CD14-positive monocyte (primary cell): ENCODE results near the gene PAK5. TPM values are rescaled to one million over a fixed set of nuclear protein-coding genes. Genes with fewer than 3 reads are reported as not detected.
A peak's percentile ranks its signal among the peaks of the same experiment; 100 is the strongest.

Experiments used
- DNase-seq, 3 donors: peaks; one replicate each; pipeline ENCODE4 v3.0.0-alpha.2; 2011 to 2022
- H2AFZ ChIP-seq: 2 replicates; pipeline ENCODE4 v1.6.0; 2012; ENCODE audit warnings: mild to moderate bottlenecking, low read depth, low read length, inconsistent platforms; ENCODE audit not compliant: insufficient read depth, poor library complexity, severe bottlenecking
- H3K27ac ChIP-seq, 2 donors: 1 replicate in 1 of 2; 2 replicates in 1 of 2; pipeline ENCODE4 v1.5.1; 2012 to 2013; ENCODE audit warnings: low read length in 2 of 2, control low read depth in 1 of 2, inconsistent platforms in 1 of 2, low read depth in 1 of 2, mild to moderate bottlenecking in 1 of 2
- H3K27me3 ChIP-seq, 2 donors: one replicate each; pipeline versions ENCODE4 v1.6.0 to v1.6.1; 2011 to 2013; ENCODE audit warnings: low read length in 2 of 2; ENCODE audit not compliant: control insufficient read depth in 2 of 2, insufficient read depth in 2 of 2
- H3K36me3 ChIP-seq, 2 donors: replicated peaks in 1 of 2; 1 replicate in 1 of 2; 2 replicates in 1 of 2; pipeline versions ENCODE4 v1.5.1 to v1.6.1; 2012 to 2013; ENCODE audit warnings: low read length in 2 of 2, control low read depth in 1 of 2, inconsistent platforms in 1 of 2, mild to moderate bottlenecking in 1 of 2; ENCODE audit not compliant: insufficient read depth in 2 of 2, control insufficient read depth in 1 of 2
- H3K4me1 ChIP-seq, 2 donors: 1 replicate in 1 of 2; 2 replicates in 1 of 2; pipeline versions ENCODE4 v1.5.1 to v1.6.1; 2012 to 2013; ENCODE audit warnings: low read length in 2 of 2, control low read depth in 1 of 2, inconsistent platforms in 1 of 2, mild to moderate bottlenecking in 1 of 2, moderate library complexity in 1 of 2; ENCODE audit not compliant: insufficient read depth in 2 of 2, control insufficient read depth in 1 of 2
- H3K4me2 ChIP-seq: replicated peaks from 2 replicates; pipeline ENCODE3; 2012; ENCODE audit warnings: low read length, moderate library complexity, mild to moderate bottlenecking; ENCODE audit not compliant: poor library complexity, severe bottlenecking; ENCODE audit errors: extremely low read depth
- H3K4me3 ChIP-seq, 3 experiments: fragments of 200-600 bp in 1 of 3; sonication (generic) in 1 of 3; replicated peaks in 1 of 3; 1 replicate in 2 of 3; 2 replicates in 1 of 3; pipeline ENCODE4 v1.5.1; 2011 to 2013; ENCODE audit warnings: low read length in 3 of 3, mild to moderate bottlenecking in 3 of 3, control low read depth in 2 of 3, low read depth in 2 of 3, inconsistent platforms in 1 of 3, moderate library complexity in 1 of 3
- H3K79me2 ChIP-seq: 2 replicates; pipeline ENCODE4 v1.6.0; 2012; ENCODE audit warnings: mild to moderate bottlenecking, control low read depth, inconsistent platforms, low read length, moderate library complexity; ENCODE audit not compliant: insufficient read depth
- H3K9ac ChIP-seq: 2 replicates; pipeline ENCODE4 v1.6.0; 2017; ENCODE audit warnings: low read length, mild to moderate bottlenecking; ENCODE audit not compliant: insufficient read depth, poor library complexity, severe bottlenecking
- H3K9me3 ChIP-seq, 2 donors: replicated peaks in 1 of 2; 1 replicate in 1 of 2; 2 replicates in 1 of 2; pipeline versions ENCODE4 v1.5.1 to v1.6.1; 2012 to 2013; ENCODE audit warnings: low read length in 2 of 2, control low read depth in 1 of 2; ENCODE audit not compliant: control insufficient read depth in 1 of 2, insufficient read depth in 1 of 2
- H4K20me1 ChIP-seq: 2 replicates; pipeline ENCODE4 v1.6.0; 2012; ENCODE audit warnings: mild to moderate bottlenecking, low read length, control low read depth, moderate library complexity; ENCODE audit not compliant: insufficient read depth
- H3K27ac Mint-ChIP-seq, 7 donors: one replicate each; pipeline ENCODE4 v1.8.0; 2020; ENCODE audit warnings: mild to moderate bottlenecking in 7 of 7, mixed read lengths in 7 of 7, moderate library complexity in 6 of 7, inconsistent platforms in 2 of 7
- H3K27me3 Mint-ChIP-seq, 3 donors: one replicate each; pipeline ENCODE4 v1.8.0; 2021 to 2022; ENCODE audit warnings: low read depth in 3 of 3, mild to moderate bottlenecking in 3 of 3, mixed read lengths in 3 of 3, moderate library complexity in 3 of 3, inconsistent platforms in 1 of 3
- H3K36me3 Mint-ChIP-seq, 2 donors: one replicate each; pipeline ENCODE4 v1.8.0; 2020; ENCODE audit warnings: mixed read lengths in 2 of 2, inconsistent platforms in 1 of 2, mild to moderate bottlenecking in 1 of 2
- H3K4me1 Mint-ChIP-seq: one replicate; pipeline ENCODE4 v1.8.0; 2020; ENCODE audit warnings: mild to moderate bottlenecking, mixed read lengths
- H3K4me3 Mint-ChIP-seq, 2 donors: one replicate each; pipeline ENCODE4 v1.8.0; 2020; ENCODE audit warnings: mild to moderate bottlenecking in 2 of 2, mixed read lengths in 2 of 2, moderate library complexity in 1 of 2
- H3K9me3 Mint-ChIP-seq, 7 donors: one replicate each; pipeline ENCODE4 v1.8.0; 2020 to 2022; ENCODE audit warnings: mixed read lengths in 7 of 7, mild to moderate bottlenecking in 6 of 7, moderate library complexity in 6 of 7, inconsistent platforms in 2 of 7
- WGBS: methylation state at CpG from one replicate; pipeline ENCODE4 v1.1.5; 2013; ENCODE audit warnings: missing lambda C conversion rate; ENCODE audit not compliant: insufficient coverage; 5-methylcytosine and 5-hydroxymethylcytosine counted together
- intact Hi-C, 2 donors: fragments of 100-400 bp; cut with micrococcal nuclease; formaldehyde crosslinking; loops; one replicate each; pipeline versions ENCODE4 v1.15.0 to v1.15.1; 2023
- polyA plus RNA-seq, 3 donors: library from polyadenylated mRNA; depleted of rRNA in 1 of 3; unstranded in 2 of 3; stranded (reverse) in 1 of 3; fragments of 300-500 nt in 2 of 3; fragments of >200 nt in 1 of 3; fragmentation: Illumina TruSeq in 2 of 3; gene quantifications; 1 replicate in 2 of 3; 2 replicates in 1 of 3; pipeline ENCODE4 v1.2.3, GENCODE V29; 2012 to 2021
- TF ChIP-seq, protein P1 (sequence below): fragments of 200-600 bp; IDR thresholded peaks from one replicate; pipeline ENCODE4 v1.8.0; 2022; ENCODE audit warnings: antibody characterized with exemption, mild to moderate bottlenecking

Gene PAK5
- polyA plus RNA-seq, 3 donors = not detected

- Histone ChIP-seq H2AFZ (no peak overlapping the region), H3K36me3 (no peaks in the 10 kb centered on the region), H3K27ac (no peak overlapping the region), H3K4me1 (peaks cover 14 to 15% of the 10 kb centered on the region in 2 donors), H4K20me1 (no peaks in the 10 kb centered on the region), H3K9ac (no peak overlapping the region), H3K4me2 (no peak overlapping the region), H3K4me3 (no peak overlapping the region), H3K9me3 (peaks cover 0 to 4% of the 10 kb centered on the region in 2 donors), H3K79me2 (no peaks in the 10 kb centered on the region), H3K27me3 (peaks cover 6 to 9% of the 10 kb centered on the region in 2 donors)
- Mint-ChIP-seq H3K27me3 (peaks cover 6 to 24% (median 23%) of the 10 kb centered on the region in 3 donors), H3K27ac (no peak overlapping the region), H3K4me3 (no peak overlapping the region), H3K9me3 (peaks cover 6 to 12% (median 7%) of the 10 kb centered on the region in 7 donors), H3K36me3 (no peaks in the 10 kb centered on the region), H3K4me1 (peaks cover 14% of the 10 kb centered on the region)
- intact Hi-C loops = no loop called here
- DNase-seq = no peak
- WGBS = 100% methylated on average over 1 of the region's 2 CpGs
- TF ChIP-seq, protein P1, sequence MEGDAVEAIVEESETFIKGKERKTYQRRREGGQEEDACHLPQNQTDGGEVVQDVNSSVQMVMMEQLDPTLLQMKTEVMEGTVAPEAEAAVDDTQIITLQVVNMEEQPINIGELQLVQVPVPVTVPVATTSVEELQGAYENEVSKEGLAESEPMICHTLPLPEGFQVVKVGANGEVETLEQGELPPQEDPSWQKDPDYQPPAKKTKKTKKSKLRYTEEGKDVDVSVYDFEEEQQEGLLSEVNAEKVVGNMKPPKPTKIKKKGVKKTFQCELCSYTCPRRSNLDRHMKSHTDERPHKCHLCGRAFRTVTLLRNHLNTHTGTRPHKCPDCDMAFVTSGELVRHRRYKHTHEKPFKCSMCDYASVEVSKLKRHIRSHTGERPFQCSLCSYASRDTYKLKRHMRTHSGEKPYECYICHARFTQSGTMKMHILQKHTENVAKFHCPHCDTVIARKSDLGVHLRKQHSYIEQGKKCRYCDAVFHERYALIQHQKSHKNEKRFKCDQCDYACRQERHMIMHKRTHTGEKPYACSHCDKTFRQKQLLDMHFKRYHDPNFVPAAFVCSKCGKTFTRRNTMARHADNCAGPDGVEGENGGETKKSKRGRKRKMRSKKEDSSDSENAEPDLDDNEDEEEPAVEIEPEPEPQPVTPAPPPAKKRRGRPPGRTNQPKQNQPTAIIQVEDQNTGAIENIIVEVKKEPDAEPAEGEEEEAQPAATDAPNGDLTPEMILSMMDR = no peak
Observed at GRCh38 chr20:9555781-9556180, 283.1 kb downstream of the PAK5 start.

GRCh38 chr20:9551808-9552550, 286.9 kb downstream of the PAK5 start:
- H3K36me3 Mint-ChIP-seq = no peaks in the 10 kb centered on the region
- DNase-seq = peak; percentile 15 to 20 (median 16)
- Histone ChIP-seq H3K4me2 (no peak overlapping the region), H4K20me1 (no peaks in the 10 kb centered on the region), H3K9me3 (peaks cover 0 to 4% of the 10 kb centered on the region in 2 donors), H3K79me2 (no peaks in the 10 kb centered on the region), H3K9ac (no peak overlapping the region), H3K27me3 (peaks cover 0 to 4% of the 10 kb centered on the region in 2 donors), H3K4me3 (no peak overlapping the region), H3K36me3 (no peaks in the 10 kb centered on the region), H3K4me1 (peaks cover 15 to 17% of the 10 kb centered on the region in 2 donors), H2AFZ (no peak overlapping the region), H3K27ac (no peak overlapping the region)
- TF ChIP-seq, protein P1 = no peak
- H3K4me1 Mint-ChIP-seq = peaks cover 16% of the 10 kb centered on the region
- WGBS = 89% methylated on average over 3 of the region's 4 CpGs
- peaks cover 6 to 12% (median 7%) of the 10 kb centered on the region in 7 donors for H3K9me3 Mint-ChIP-seq
- H3K27ac Mint-ChIP-seq = peak overlapping the region in 1 of 7 donors; percentile 19
- H3K4me3 Mint-ChIP-seq = no peak overlapping the region
- intact Hi-C loops = no loop called here
- peaks cover 5 to 12% (median 8%) of the 10 kb centered on the region in 3 donors for H3K27me3 Mint-ChIP-seq
